AG04449 (cell line): Measurements from ENCODE around the gene DNM2.

Source experiments
- CTCF ChIA-PET: fragments of 350-600 bp; formaldehyde crosslinking; extraction: SDS; loops from one replicate; lab custom pipeline; 2021; ENCODE audit warnings: antibody characterized with exemption; lab: Yijun Ruan, JAX
- POLR2A ChIA-PET: fragments of 400-600, 350-600 bp; formaldehyde crosslinking; extraction: SDS; loops from one replicate; lab custom pipeline; 2020; ENCODE audit warnings: antibody characterized with exemption, inconsistent platforms; lab: Yijun Ruan, JAX
- DNase-seq: peaks from one replicate; pipeline ENCODE4 v3.0.0-alpha.2; 2010; ENCODE audit warnings: low read depth, low spot score
- H3K4me3 ChIP-seq: 2 replicates; pipeline ENCODE4 v1.5.1; 2011; ENCODE audit warnings: low read depth, mild to moderate bottlenecking, control low read depth, low read length
- CTCF ChIP-seq: IDR thresholded peaks from one replicate; pipeline ENCODE4 v1.5.1; 2011; ENCODE audit warnings: mild to moderate bottlenecking, moderate library complexity, low read length, control low read depth, inconsistent platforms; ENCODE audit not compliant: insufficient read depth; ENCODE audit errors: missing control alignments

DNM2 gene

GRCh38 chr19:10683064-10683426, 34.8 kb upstream of the DNM2 start:
- TF ChIP-seq CTCF = no peak
- CTCF ChIA-PET = interaction anchor here (0.7 to 2.1 kb wide), 4 partner anchors 9 to 200 kb away, joined by 3 to 7 read pairs (median 5); no protein-coding TSS in a partner anchor
- DNase-seq = no peak
- H3K4me3 ChIP-seq = no peak overlapping the region
- POLR2A ChIA-PET = no interaction called here

GRCh38 chr19:10683582-10683981, 34.3 kb upstream of the DNM2 start:
- no peak for TF ChIP-seq CTCF
- DNase-seq = no peak
- POLR2A ChIA-PET = no interaction called here
- H3K4me3 ChIP-seq = no peak overlapping the region
- CTCF ChIA-PET = interaction anchor here (0.7 to 2.1 kb wide), 4 partner anchors 9 to 201 kb away, joined by 3 to 7 read pairs (median 5); no protein-coding TSS in a partner anchor

- H3K4me3 ChIP-seq = no peak overlapping the region
- ChIA-PET POLR2A (no interaction called here), CTCF (no interaction called here)
- TF ChIP-seq CTCF = no peak
- no peak for DNase-seq
These were observed 32.7 kb upstream of the DNM2 start for GRCh38 chr19:10685210-10685609.

GRCh38 chr19:10686193-10686592, 31.7 kb upstream of the DNM2 start:
- ChIA-PET CTCF (interaction anchor here (1.4 kb wide), 1 partner anchor 13 kb away, joined by 4 read pairs; no protein-coding TSS in a partner anchor), POLR2A (no interaction called here)
- no peak overlapping the region for H3K4me3 ChIP-seq
- no peak for DNase-seq
- TF ChIP-seq CTCF = no peak

- CTCF ChIA-PET = interaction anchor here (1.4 to 5.8 kb wide), 2 partner anchors 14 kb away, joined by 4 to 34 read pairs; partner anchors contain the start of gene QTRT1
- POLR2A ChIA-PET = no interaction called here
- no peak overlapping the region for H3K4me3 ChIP-seq
- no peak for DNase-seq
- TF ChIP-seq CTCF = no peak
These were observed 31.0 kb upstream of the DNM2 start for GRCh38 chr19:10686661-10687517.

- ChIA-PET POLR2A (no interaction called here), CTCF (interaction anchor here (5.8 kb wide), 1 partner anchor 13 kb away, joined by 34 read pairs; the partner anchor contains the start of gene QTRT1)
- no peak for TF ChIP-seq CTCF
- H3K4me3 ChIP-seq = no peak overlapping the region
- DNase-seq = no peak
These were observed 30.2 kb upstream of the DNM2 start for GRCh38 chr19:10687518-10688288.
